ENCODE results near the gene RABL2A.
"Not testable (repeated sequence)": the region's sequence is repeated elsewhere in the genome, so short reads cannot be mapped to it uniquely, and the experiment has no call there.

Gene RABL2A

GRCh38 chr2:113690871-113691270 is 63.8 kb downstream of the RABL2A start:
- not testable (repeated sequence) for DNase-seq

Data from fibroblast of upper back skin (primary cell).